ENCODE measurements around the gene ODAD4.
A peak's percentile ranks its signal among the peaks of the same experiment; 100 is the strongest.

ODAD4 gene, protein sequence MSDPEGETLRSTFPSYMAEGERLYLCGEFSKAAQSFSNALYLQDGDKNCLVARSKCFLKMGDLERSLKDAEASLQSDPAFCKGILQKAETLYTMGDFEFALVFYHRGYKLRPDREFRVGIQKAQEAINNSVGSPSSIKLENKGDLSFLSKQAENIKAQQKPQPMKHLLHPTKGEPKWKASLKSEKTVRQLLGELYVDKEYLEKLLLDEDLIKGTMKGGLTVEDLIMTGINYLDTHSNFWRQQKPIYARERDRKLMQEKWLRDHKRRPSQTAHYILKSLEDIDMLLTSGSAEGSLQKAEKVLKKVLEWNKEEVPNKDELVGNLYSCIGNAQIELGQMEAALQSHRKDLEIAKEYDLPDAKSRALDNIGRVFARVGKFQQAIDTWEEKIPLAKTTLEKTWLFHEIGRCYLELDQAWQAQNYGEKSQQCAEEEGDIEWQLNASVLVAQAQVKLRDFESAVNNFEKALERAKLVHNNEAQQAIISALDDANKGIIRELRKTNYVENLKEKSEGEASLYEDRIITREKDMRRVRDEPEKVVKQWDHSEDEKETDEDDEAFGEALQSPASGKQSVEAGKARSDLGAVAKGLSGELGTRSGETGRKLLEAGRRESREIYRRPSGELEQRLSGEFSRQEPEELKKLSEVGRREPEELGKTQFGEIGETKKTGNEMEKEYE

GRCh38 chr17:41930009-41930832, at the start of gene ODAD4:
Gene ODAD4 (plus strand): TSS chr17:41930617. CDS start chr17:41930724, 107 bp downstream.
- TF ChIP-seq POLR2A (IDR thresholded peaks at IDR 0.05; ENCODE audit: low read length): peak; percentile 91
- no peak for TF ChIP-seq GATA1 (IDR thresholded peaks at IDR 0.05; ENCODE audit: low read depth, low read length)
- DNase-seq: peak; percentile 98

DNA sequence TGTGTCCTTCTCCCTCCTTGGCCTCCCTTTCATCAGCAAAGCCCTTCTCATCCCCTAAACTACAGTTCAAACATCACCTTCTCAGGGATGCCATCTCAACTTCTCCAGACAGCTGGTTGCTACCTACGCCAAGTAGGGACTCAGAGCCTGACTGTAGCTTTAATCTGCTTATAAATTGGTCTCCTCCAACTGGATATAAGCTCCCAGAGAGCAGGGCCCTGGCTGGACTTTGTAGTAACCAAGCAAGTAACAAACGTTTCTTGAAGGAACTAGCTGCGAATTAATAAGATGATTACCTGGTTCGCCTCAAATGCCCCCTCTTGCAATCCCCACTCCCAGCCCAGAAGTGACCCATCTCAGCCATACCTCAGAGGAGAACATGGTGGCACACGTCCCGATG, 47.7 kb upstream of the ODAD4 start:
- TF ChIP-seq GATA1 (IDR thresholded peaks at IDR 0.05; ENCODE audit: low read depth, low read length) (no peak), POLR2A (IDR thresholded peaks at IDR 0.05; ENCODE audit: low read length) (no peak)
- no peak for DNase-seq

DNA sequence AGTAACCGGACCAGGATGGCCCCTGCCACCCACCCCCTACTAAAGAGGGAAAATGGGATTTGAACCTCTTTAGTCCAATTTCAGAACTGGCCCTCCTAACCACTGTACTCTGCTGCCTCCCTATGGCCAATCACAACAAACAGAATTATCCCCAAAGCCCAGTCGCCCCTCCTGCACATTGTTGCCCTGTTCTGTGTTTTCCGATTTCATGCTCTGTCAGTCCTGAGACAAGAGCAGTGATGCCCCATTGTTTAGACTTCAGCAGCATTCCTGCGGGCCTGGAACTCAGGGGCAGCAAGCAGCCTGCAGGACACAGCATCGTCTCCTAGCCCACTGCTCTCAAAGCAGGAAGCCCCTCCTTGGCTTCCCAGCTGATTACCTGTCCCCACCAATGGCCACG, 44.7 kb upstream of the ODAD4 start:
- TF ChIP-seq GATA1 (IDR thresholded peaks at IDR 0.05; ENCODE audit: low read depth, low read length) (no peak), POLR2A (IDR thresholded peaks at IDR 0.05; ENCODE audit: low read length) (no peak)
- DNase-seq: peak in 1 of 2 experiments; percentile 35

- DNase-seq: no peak
- TF ChIP-seq GATA1 (IDR thresholded peaks at IDR 0.05; ENCODE audit: low read depth, low read length): no peak
- no peak for TF ChIP-seq POLR2A (IDR thresholded peaks at IDR 0.05; ENCODE audit: low read length)
Observed at GRCh38 chr17:41888332-41888965, 42.0 kb upstream of the ODAD4 start.

GRCh38 chr17:41891135-41892020, 39.0 kb upstream of the ODAD4 start:
- DNase-seq: no peak
- TF ChIP-seq GATA1 (IDR thresholded peaks at IDR 0.05; ENCODE audit: low read depth, low read length): no peak
- TF ChIP-seq POLR2A (IDR thresholded peaks at IDR 0.05; ENCODE audit: low read length): no peak

GRCh38 chr17:41892021-41892376, 38.4 kb upstream of the ODAD4 start:
- TF ChIP-seq GATA1 (IDR thresholded peaks at IDR 0.05; ENCODE audit: low read depth, low read length): no peak
- no peak for TF ChIP-seq POLR2A (IDR thresholded peaks at IDR 0.05; ENCODE audit: low read length)
- no peak for DNase-seq

- TF ChIP-seq POLR2A (IDR thresholded peaks at IDR 0.05; ENCODE audit: low read length): no peak
- DNase-seq: no peak
Observed at GRCh38 chr17:41893384-41893783, 37.0 kb upstream of the ODAD4 start.

- no peak for DNase-seq
- no peak for TF ChIP-seq GATA1 (IDR thresholded peaks at IDR 0.05; ENCODE audit: low read depth, low read length)
- TF ChIP-seq POLR2A (IDR thresholded peaks at IDR 0.05; ENCODE audit: low read length): no peak
Observed at GRCh38 chr17:41894791-41895331, 35.6 kb upstream of the ODAD4 start.

- DNase-seq: no peak
Observed at GRCh38 chr17:41895617-41896016, 34.8 kb upstream of the ODAD4 start.

GRCh38 chr17:41896726-41897125, 33.7 kb upstream of the ODAD4 start:
- TF ChIP-seq GATA1 (IDR thresholded peaks at IDR 0.05; ENCODE audit: low read depth, low read length) (no peak), POLR2A (IDR thresholded peaks at IDR 0.05; ENCODE audit: low read length) (no peak)
- DNase-seq: no peak

More at GRCh38 chr17:41895617-41896016, 34.8 kb upstream of the ODAD4 start:
- TF ChIP-seq GATA1 (IDR thresholded peaks at IDR 0.05; ENCODE audit: low read depth, low read length) (no peak), POLR2A (IDR thresholded peaks at IDR 0.05; ENCODE audit: low read length) (no peak)

DNA sequence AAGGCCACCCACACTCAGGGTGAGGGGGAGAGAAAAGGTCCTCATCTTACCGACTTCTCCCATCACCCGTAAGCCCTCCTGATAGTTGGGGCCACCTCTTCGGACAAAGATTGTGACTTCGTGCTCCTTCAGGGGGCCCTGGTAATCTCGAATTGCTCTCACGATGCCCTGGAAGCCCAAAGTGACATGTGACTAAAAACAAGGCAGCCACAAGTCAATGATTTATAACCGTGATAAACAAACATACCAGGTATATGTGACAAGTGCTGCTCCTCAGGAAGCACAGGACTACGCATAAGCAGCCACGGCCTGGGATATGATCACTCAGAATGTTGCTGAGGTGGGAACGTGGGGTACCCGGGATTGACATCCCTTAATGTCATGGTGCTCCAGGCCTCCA, 28.8 kb upstream of the ODAD4 start:
- no peak for DNase-seq
- TF ChIP-seq POLR2A (IDR thresholded peaks at IDR 0.05; ENCODE audit: low read length) (no peak), GATA1 (IDR thresholded peaks at IDR 0.05; ENCODE audit: low read depth, low read length) (no peak)

DNA sequence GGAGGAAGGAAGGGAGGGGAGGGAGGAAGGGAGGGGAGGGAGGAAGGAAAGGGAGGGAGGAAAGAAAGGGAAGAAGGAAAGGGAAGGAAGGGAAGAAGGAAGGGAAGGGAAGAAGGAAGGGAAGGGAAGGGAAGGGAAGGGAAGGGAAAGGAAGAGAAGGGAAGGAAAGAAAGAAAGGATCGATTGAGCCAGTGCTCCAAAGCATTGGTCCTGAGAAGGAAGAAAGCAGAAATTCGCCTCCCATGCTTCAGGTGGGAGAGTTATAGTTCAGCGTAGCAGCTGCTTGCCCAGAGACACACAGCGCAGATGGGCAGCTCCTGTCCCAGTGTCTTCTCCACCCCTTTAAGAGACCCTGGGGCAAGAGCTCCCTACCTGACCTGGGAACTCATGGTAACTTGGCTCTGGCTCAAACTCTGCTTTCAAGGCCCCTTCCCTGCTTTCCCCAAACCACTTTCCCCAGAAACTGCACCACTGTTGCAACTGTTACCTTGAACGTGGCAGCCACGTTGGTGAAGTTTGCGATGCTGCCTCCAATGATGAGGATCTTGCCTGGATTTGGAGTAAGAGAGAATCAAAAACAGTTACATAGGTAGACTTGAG, 26.1 kb upstream of the ODAD4 start:
- no peak for TF ChIP-seq GATA1 (IDR thresholded peaks at IDR 0.05; ENCODE audit: low read depth, low read length)
- no peak for TF ChIP-seq POLR2A (IDR thresholded peaks at IDR 0.05; ENCODE audit: low read length)
- no peak for DNase-seq

All from erythroblast (primary cell).